Gastrocnemius medialis (tissue), 4 donors: ENCODE results near the gene SELENOO.

ENCODE experiments used
- POLR2A ChIP-seq, 2 donors: fragments of 450-650 bp; IDR thresholded peaks; one replicate each; pipeline ENCODE4 v1.6.1; 2017; ENCODE audit warnings: antibody characterized with exemption in 2 of 2, mild to moderate bottlenecking in 2 of 2, moderate library complexity in 2 of 2
- TF ChIP-seq, protein P1 (sequence below), 5 experiments: fragments of 450-650 bp in 3 of 5; fragments of 200-600 bp in 2 of 5; sonication (generic) in 2 of 5; IDR thresholded peaks in 4 of 5; conservative IDR thresholded peaks in 1 of 5; 1 replicate in 4 of 5; 2 replicates in 1 of 5; pipeline ENCODE4 v1.5.1; 2016 to 2019; ENCODE audit warnings: antibody characterized with exemption in 5 of 5, mild to moderate bottlenecking in 3 of 5, moderate library complexity in 3 of 5

DNA sequence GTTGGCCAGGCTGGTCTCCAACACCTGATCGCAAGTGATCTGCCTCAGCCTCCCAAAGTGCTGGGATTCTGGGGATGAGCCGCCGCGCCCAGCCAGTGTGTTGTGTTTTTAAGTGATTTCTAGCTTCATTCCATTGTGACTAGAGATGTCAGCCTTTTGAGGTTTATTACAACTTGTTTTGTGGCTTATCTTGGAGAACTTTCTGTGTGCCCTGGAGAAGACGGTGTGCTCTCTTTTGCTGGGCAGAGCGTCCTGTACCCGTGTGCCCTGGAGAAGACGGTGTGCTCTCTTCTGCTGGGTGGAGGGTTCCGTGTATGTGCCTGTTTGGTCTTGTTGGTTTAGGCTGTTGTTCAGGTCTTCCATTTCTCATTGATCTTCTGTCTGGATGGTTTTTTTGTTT, 12.5 kb downstream of the SELENOO start:
- TF ChIP-seq, protein P1, sequence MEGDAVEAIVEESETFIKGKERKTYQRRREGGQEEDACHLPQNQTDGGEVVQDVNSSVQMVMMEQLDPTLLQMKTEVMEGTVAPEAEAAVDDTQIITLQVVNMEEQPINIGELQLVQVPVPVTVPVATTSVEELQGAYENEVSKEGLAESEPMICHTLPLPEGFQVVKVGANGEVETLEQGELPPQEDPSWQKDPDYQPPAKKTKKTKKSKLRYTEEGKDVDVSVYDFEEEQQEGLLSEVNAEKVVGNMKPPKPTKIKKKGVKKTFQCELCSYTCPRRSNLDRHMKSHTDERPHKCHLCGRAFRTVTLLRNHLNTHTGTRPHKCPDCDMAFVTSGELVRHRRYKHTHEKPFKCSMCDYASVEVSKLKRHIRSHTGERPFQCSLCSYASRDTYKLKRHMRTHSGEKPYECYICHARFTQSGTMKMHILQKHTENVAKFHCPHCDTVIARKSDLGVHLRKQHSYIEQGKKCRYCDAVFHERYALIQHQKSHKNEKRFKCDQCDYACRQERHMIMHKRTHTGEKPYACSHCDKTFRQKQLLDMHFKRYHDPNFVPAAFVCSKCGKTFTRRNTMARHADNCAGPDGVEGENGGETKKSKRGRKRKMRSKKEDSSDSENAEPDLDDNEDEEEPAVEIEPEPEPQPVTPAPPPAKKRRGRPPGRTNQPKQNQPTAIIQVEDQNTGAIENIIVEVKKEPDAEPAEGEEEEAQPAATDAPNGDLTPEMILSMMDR (IDR thresholded peaks at IDR 0.05 in 4 of 5, conservative IDR thresholded peaks at IDR 0.05 in 1 of 5) = no peak
- TF ChIP-seq POLR2A (IDR thresholded peaks at IDR 0.05) = no peak
